GM21723 (cell line): Measurements from ENCODE around the gene HPSE2.
"Not testable (repeated sequence)": the region's sequence is repeated elsewhere in the genome, so short reads cannot be mapped to it uniquely, and the experiment has no call there.

Source experiments
- ATAC-seq: cut with Tn5 transposase; IDR thresholded peaks from one replicate; pipeline ENCODE4 v1.9.1; 2021; ENCODE audit warnings: mild to moderate bottlenecking, moderate library complexity; ENCODE audit not compliant: unreplicated experiment

HPSE2 gene

GRCh38 chr10:98577168-98577567 lies 658.5 kb downstream of the HPSE2 start:
- ATAC-seq: no peak

GRCh38 chr10:98576096-98576495 lies 659.6 kb downstream of the HPSE2 start:
- no peak for ATAC-seq

- ATAC-seq: no peak
Measured at GRCh38 chr10:98572594-98572993, 663.1 kb downstream of the HPSE2 start.

- ATAC-seq: no peak
Measured at GRCh38 chr10:98570834-98571233, 664.8 kb downstream of the HPSE2 start.

GRCh38 chr10:98569853-98570252 lies 665.8 kb downstream of the HPSE2 start:
- ATAC-seq: no peak

GRCh38 chr10:98568551-98568950 lies 667.1 kb downstream of the HPSE2 start:
- no peak for ATAC-seq

GRCh38 chr10:98567391-98568133 lies 668.1 kb downstream of the HPSE2 start:
- no peak for ATAC-seq

- ATAC-seq: no peak
Measured at GRCh38 chr10:98563811-98564210, 671.8 kb downstream of the HPSE2 start.

GRCh38 chr10:98560565-98560964 lies 675.1 kb downstream of the HPSE2 start:
- ATAC-seq: no peak

- no peak for ATAC-seq
Measured at GRCh38 chr10:98556061-98556460, 679.6 kb downstream of the HPSE2 start.

- no peak for ATAC-seq
Measured at GRCh38 chr10:98555021-98555619, 680.5 kb downstream of the HPSE2 start.

- not testable (repeated sequence) for ATAC-seq
Measured at GRCh38 chr10:98541561-98541960, 694.1 kb downstream of the HPSE2 start.

- ATAC-seq: no peak
Measured at GRCh38 chr10:98539578-98539977, 696.1 kb downstream of the HPSE2 start.

GRCh38 chr10:98538472-98538871 lies 697.2 kb downstream of the HPSE2 start:
- ATAC-seq: no peak

GRCh38 chr10:98536551-98536950 lies 699.1 kb downstream of the HPSE2 start:
- ATAC-seq: no peak

- no peak for ATAC-seq
Measured at GRCh38 chr10:98533746-98534445, 701.8 kb downstream of the HPSE2 start.

- no peak for ATAC-seq
Measured at GRCh38 chr10:98533241-98533640, 702.4 kb downstream of the HPSE2 start.

GRCh38 chr10:98528805-98529183 lies 706.9 kb downstream of the HPSE2 start:
- no peak for ATAC-seq

GRCh38 chr10:98528166-98528804 lies 707.4 kb downstream of the HPSE2 start:
- ATAC-seq: no peak

- no peak for ATAC-seq
Measured at GRCh38 chr10:98525969-98526368, 709.7 kb downstream of the HPSE2 start.

GRCh38 chr10:98524124-98524523 lies 711.5 kb downstream of the HPSE2 start:
- ATAC-seq: no peak

- no peak for ATAC-seq
Measured at GRCh38 chr10:98519841-98520240, 715.8 kb downstream of the HPSE2 start.
